Thyroid gland (tissue), 4 donors: ENCODE measurements around the gene TIMM17B.

Source experiments
- CTCF ChIP-seq, 6 experiments: fragments of 200-600 bp in 3 of 6; fragments of 450-650 bp in 3 of 6; sonication (generic) in 3 of 6; IDR thresholded peaks; one replicate each; pipeline ENCODE4 v1.5.1; 2016 to 2019; ENCODE audit warnings: antibody characterized with exemption in 6 of 6, mild to moderate bottlenecking in 2 of 6, inconsistent platforms in 1 of 6, moderate library complexity in 1 of 6
- POLR2A ChIP-seq, 2 donors: fragments of 450-650 bp; IDR thresholded peaks; one replicate each; pipeline ENCODE4 v1.6.1; 2017; ENCODE audit warnings: antibody characterized with exemption in 2 of 2, mild to moderate bottlenecking in 2 of 2, moderate library complexity in 1 of 2

- TF ChIP-seq POLR2A (IDR thresholded peaks at IDR 0.05) = no peak
- TF ChIP-seq CTCF (IDR thresholded peaks at IDR 0.05) = no peak
Observed at GRCh38 chrX:48852857-48853256, 44.7 kb downstream of the TIMM17B start.
